Body of pancreas (tissue), 4 donors: ENCODE measurements around the gene TMEM212.

Experiments used
- POLR2A ChIP-seq, 3 donors: fragments of 450-650 bp; IDR thresholded peaks; one replicate each; pipeline ENCODE4 v1.6.1; 2016; ENCODE audit warnings: antibody characterized with exemption in 3 of 3, mild to moderate bottlenecking in 2 of 3
- TF ChIP-seq, protein P1 (sequence below), 7 experiments: fragments of 450-650 bp in 4 of 7; fragments of 200-600 bp in 3 of 7; sonication (generic) in 3 of 7; IDR thresholded peaks; one replicate each; pipeline ENCODE4 v1.5.1; 2016 to 2019; ENCODE audit warnings: antibody characterized with exemption in 7 of 7

DNA sequence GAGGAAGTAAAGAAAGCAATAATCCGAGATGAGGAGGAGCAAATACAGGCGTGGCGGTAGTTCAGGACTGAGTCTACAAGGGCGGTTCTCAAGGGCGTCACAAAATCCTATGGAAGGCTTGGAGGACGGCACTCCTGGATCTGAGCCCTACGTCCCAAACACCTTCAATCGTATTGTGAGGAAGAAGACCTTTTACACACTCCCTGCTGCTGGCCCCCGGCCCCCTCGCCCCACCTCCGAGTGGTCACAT is 33.6 kb upstream of the TMEM212 start:
- no peak for TF ChIP-seq POLR2A (IDR thresholded peaks at IDR 0.05)
- TF ChIP-seq, protein P1, sequence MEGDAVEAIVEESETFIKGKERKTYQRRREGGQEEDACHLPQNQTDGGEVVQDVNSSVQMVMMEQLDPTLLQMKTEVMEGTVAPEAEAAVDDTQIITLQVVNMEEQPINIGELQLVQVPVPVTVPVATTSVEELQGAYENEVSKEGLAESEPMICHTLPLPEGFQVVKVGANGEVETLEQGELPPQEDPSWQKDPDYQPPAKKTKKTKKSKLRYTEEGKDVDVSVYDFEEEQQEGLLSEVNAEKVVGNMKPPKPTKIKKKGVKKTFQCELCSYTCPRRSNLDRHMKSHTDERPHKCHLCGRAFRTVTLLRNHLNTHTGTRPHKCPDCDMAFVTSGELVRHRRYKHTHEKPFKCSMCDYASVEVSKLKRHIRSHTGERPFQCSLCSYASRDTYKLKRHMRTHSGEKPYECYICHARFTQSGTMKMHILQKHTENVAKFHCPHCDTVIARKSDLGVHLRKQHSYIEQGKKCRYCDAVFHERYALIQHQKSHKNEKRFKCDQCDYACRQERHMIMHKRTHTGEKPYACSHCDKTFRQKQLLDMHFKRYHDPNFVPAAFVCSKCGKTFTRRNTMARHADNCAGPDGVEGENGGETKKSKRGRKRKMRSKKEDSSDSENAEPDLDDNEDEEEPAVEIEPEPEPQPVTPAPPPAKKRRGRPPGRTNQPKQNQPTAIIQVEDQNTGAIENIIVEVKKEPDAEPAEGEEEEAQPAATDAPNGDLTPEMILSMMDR (IDR thresholded peaks at IDR 0.05) = no peak
